HG02943 (cell line): Measurements from ENCODE around the gene SYT2.

Source experiments
- ATAC-seq: cut with Tn5 transposase; IDR thresholded peaks from one replicate; pipeline ENCODE4 v1.9.1; 2021; ENCODE audit warnings: mild to moderate bottlenecking, low read depth, moderate library complexity; ENCODE audit not compliant: unreplicated experiment

SYT2 gene

DNA sequence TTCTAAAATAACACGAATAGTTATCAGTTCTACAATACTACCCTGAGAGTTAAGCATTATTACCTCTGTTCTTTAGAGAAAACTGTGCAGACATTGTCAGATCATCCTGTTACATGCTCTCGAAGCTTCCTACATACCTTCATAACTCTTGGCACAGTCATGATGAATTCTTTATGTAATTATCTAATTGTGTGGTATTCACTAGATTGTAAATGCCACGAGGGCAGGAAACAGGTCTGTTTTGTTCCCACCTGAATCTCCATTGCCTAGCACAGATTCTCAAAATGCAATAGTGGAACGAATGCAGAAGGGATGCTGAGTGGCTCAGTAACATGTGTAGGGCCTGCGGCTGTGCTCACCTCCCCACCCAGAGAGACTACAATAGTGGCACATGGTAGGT is 3.4 kb downstream of the SYT2 start:
- ATAC-seq: no peak

DNA sequence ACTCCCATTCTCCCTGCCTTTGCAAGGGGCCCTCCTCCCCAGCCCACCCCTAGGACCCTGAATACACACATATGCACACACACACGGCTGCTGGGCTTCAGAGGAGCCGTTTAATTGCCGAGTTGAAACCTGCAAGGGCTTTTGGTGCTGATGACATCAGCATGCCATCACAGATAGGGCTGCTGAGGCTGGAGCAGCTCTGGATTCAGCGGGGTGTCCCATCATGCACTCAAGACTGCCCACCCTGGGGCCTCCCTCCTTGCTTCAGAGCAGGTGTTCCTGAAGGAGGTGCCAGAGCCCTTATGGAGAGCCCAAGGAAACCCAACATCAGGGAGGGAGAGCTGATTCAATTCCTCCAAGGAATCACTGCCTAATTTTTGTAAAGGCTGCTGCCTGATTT is 5.7 kb downstream of the SYT2 start:
- ATAC-seq: no peak

DNA sequence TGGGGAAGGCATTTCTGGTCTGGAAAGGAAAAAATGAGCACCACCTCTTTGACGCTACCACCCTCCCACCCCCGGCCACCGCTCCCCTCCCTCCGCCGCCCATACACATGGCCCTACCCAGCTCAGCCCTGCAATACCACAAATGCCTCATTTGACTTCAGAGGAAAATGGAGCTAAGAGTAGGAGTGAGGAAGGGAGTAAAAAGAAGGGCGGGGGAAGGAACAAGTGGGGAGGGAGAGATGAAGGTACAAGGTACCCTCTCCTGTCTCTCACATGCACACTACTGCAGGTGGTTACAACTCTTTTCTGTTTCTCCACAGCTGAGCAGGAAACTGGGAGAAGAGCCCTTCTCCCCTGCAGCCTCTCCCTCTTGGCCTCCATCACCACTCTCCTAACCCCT is 7.1 kb downstream of the SYT2 start:
- ATAC-seq: no peak

DNA sequence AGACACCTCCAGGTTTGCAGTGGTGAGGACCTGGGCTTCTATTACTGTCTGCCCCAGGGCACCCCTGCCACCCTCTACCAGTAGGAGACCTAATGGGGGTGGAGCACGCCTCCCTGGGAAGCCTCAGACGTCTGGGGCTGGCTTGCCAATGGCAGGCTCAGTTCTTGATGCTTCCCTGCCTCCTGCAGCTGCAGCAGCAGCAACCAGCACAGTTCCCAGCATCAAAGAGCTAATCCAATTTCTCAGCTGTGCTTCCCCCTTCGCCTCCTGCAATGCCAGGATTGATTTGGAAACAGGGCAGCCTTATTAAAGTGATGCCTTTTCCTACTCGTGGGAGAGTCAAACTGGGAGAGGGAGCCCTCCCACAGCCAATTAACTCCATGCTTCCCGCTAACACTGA is 8.2 kb downstream of the SYT2 start:
- ATAC-seq: no peak

DNA sequence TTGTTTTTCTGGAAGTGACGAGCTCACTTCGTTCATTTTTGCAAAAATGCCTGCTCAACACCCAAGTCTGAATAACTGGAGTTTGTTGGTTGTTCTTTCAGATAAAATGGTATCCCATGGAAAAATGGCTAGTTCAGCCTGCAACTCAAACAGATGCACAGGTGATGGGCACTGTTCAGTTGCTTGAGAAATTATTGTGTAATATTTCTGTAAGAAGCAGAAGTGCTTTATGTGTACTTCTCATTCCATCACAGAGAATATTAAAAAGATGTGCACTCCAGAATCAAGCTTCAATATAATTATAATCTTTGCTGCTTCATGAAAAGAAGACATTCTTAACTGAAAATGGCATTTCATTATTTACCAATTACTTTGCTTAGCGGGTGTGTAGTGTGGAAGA is 9.1 kb downstream of the SYT2 start:
- no peak for ATAC-seq

DNA sequence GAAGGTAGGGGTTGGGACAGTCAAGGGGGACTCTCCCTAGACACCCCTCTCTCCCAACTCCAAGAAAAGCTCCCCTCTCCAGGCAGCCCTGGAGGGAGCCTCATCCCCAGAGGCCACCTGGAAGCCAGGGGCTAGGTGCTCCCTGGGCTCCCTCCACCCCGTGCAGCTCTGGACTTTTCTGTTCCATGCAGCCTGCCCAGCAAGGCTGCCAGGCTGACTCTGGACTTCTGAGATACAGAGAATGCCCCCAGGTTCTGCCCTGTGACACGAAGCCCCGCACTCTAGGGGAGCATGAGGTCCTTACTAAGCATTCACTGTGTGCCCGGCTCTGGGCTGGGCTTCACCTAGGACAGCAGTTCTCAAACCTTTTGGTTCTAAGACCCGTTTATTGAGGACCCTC is 10.2 kb downstream of the SYT2 start:
- no peak for ATAC-seq

DNA sequence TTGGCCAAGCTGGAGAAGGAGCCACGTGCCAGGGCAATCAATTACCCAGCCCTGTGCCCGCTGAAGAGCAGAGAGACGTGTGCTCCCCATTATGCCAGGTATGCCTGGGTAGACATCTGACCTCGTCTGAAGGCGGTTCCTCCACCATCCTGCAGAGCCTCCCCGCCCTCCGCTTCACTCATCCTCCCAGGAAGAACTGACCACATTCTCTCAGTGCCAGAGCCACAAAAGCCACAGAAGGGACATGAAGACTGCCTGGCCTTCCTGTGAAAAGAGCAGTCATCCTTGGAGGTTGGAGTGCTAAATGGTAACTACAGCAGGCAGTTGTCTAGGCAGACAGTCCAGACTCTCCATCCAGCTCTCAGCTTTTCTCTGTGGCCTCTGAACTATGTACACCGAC is 12.0 kb downstream of the SYT2 start:
- no peak for ATAC-seq

DNA sequence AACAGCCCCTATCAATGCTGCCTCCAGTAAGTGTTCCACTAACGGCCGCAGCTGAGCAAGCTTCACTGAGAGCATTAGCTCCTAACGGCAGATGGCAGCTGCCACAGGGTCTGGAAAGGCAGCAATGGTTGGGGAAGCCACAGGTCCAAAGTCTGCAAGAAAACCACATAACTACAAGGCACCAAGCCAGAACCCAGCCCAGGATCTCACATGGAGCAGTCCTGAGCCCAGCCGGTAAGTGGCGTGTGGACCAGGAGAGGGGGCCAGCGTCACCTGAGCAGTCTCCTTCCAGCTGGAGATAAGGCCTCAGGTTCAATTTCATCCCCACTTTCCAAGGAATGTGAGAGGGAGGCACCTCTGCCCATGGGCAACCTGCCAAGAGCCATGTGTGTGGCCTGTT is 13.2 kb downstream of the SYT2 start:
- ATAC-seq: no peak

DNA sequence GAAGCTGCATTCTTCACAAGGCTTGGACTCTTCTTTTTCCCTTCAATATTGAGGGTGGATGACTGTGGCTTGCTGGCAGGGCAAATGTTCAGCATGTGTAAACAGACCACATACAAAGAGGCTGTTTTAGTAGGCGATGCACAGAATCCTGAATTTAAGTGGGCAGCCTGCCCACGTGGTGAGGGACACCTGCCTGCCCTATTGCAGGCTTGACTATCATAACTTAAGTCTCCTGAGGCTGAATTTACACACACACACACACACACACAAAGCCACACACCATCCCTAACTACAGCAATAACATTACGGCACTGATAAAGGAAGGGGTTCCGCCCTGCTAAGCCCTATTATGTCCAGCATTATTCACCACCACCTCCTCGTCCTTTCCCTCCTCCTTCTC is 15.9 kb downstream of the SYT2 start:
- no peak for ATAC-seq

DNA sequence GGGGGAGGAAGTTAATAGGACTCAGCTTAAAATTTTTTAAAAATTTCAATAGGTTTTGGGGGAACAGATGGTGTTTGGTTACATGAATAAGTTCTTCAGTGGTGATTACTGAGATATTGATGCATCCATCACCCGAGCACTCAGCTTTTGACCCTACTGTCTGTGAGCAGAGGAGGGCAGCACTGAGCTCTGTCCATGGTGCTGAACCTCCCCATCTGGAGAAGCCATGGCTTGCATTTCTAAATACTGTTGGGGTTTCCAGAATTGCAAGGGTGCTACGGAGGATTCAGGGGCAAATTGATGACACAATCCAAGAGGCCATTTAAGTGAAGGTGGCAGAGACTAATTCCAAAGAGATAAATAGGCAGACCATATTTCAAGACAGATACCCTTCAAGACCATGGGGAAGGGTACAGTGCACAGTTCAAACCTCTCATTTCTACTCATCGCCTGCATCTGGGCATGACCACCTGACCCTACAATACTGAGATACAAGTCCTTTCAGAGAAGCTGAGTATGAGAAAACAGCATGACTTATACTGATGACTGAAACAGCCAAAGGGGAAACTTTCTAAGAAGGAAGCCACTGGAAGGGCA is 17.2 kb downstream of the SYT2 start:
- no peak for ATAC-seq

DNA sequence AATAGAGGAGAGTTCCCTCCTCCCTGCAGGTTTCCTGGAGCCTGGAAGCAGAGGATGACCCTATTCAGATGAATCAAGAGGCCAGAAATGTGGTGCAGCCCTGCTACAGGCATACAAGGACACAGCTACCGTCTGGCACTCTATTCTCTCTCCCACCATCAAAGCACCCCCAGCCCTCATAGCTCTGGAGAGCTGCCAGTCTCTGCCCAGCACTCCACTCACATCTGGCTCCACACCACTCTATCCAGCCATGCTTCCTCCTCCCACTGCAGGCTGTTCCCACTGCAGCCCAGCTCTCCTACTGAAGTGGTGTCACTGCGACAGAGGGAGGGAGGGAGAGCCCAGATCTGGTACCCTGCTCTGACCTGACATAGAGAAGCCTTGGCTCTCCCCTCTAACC is 18.4 kb downstream of the SYT2 start:
- ATAC-seq: no peak

DNA sequence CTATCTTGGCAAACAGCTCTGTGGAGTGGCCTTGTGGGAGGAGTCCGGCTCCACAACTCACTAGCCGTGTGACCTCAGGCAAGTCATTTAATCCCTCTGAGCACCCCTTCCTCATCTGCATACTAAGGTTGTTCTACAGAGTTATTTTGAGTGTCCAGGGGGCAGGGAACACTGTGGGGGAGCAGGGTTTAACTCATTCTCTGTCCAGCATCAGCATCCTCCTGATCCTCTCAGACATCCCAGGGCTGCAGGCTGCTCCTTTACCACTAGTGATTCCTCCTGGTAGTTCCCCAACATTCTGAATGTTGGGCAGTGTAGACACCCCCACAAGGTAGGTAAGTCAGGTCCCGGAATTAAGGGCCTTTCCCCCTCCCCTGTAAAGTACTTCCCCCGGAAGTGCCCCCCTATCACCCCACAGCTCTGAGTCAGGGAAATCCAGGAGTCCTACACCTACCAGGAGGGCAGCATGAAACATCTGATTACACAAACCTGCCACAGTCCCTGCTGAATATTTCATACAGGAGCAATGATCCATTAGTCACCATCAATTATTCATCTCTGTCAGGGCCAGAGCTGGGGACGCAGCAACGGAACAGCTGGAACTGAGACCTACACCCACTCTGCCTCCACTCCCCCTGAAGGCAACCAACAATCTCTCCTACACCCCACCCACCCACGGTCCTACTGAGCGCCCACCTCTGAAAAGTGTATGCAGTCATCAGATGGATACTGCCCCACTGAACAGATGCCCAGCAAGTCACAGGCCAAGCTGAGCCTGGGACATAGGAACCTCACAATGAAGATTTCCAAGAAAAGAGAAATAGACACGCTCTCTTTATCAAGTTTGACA is 20.5 kb downstream of the SYT2 start:
- no peak for ATAC-seq

DNA sequence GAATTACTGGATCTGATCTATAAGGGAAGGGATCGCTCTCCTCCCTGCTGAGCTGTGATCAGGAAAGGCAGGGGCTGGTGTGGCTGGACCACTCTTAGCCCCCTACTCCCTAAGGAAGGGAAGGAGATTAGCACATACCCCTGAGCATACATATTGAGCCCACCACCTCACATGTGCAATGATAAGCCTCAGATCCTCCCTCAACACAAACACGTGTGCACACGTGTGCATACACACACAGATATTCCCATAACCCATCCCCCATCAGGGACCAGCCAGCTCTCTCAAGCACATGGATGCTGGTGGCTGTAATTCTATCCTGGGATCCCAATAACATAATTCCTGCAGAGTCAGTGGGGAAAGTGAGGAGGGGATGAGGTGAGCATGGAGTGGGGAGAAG is 21.2 kb downstream of the SYT2 start:
- no peak for ATAC-seq

DNA sequence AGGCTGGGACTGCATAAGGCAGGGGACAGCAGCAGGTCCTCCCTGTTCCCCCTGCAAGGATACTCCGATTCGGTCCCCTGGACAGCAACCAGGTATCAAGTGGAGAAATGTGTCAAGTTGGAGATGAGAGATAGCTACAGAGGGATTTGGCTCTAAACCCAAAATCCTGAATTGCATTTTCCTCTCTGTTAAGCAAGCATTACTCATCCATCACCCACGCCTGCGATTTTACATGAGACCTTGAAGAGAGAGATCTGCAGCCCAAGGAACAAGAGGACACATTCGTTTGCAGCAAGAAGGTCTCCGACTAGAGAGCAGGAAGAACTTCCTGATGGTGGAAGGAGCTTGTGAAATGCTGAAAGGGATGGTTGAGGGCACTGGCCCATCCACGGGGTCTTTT is 21.9 kb downstream of the SYT2 start:
- no peak for ATAC-seq

DNA sequence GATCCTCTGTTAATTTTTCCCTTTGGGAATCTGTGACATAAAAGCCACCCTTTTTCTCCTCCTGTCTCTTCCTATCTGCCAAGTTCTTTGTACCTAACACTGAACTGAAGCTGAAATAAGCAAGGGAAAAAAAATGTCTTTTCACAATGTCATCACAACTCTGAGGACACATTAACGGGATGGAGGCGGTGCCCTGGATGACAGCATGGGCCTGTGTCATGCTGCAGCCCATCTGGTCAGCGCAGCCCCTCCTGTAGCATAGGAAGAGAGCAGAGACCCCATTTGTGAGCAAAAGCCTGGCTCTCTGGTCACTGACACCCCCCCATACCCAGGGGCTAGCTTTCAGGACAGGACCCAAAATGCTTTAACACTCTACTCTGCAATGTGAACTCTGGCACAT is 22.5 kb downstream of the SYT2 start:
- ATAC-seq: no peak

DNA sequence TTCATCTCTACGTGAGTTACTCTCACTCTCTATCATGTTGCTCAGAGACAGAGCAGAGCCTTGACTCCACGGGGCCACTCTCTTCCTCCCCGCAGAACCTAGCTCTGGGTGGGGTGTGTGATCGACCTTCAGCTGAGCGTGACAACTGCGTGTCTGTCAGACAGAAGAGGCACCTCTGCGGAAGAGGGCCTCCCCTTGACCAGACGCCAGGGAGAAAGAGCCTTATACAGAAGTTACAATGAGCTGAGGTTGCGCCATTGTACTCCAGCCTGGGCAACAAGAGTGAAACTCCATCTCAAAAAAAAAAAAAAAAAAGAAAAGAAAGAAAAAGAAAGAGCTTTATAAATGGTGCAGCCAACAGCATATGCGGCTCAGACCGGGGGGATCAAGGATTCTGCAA is 22.9 kb downstream of the SYT2 start:
- ATAC-seq: no peak

DNA sequence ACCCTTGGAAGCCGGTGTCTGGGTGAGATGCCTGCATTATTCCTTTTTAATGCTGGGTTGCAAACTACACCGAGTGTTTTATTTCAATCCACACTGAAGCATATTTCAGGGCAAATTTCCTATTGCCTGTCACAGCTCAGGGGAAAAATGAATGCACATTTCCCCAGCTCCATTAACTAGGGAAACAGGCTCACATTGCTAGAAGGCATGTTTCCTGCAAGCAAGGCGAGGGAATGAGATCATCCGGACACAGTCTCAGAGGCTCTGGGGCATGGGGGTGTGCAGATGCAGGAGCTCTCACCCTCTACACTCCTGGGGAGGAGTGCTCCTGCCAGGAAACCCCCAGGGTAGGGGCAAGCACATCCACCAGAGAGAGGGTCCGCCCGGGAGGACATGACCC is 24.6 kb downstream of the SYT2 start:
- ATAC-seq: no peak

DNA sequence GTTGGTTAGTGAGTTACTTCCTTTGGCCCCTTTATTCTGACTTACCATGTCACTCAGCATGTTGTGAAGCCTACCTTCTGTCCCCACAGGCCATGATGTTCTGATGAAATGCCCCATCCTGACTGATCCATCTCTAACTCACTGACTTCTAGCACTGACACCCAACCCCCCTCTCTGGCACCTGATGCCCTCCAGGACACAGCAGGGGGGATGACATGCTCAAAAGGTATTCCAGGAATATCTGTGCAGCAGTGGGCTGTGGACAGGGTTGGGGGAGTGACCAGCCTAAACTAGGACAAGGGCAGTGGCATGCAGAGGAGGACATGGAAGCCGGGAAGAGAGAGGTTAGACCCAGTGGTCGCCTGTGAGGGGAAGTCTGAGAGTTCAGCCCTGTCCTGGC is 25.5 kb downstream of the SYT2 start:
- no peak for ATAC-seq

DNA sequence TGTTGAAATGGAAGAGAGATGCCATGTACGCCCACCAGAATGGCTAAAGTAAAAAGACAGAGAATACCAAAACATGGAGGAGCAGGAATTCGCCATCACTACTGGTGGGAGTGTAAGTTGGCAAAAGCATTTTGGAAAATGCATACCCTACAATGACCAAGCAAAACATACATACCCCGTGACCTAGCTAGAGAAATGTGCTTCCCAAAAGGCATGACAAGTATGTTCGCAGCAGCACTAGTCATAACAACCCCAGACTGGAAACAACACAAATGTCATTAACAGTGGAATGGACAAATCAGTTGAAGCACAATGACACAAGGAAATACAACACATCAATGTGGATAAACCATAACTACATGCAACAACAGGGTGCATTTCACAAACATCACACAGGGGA is 27.2 kb downstream of the SYT2 start:
- ATAC-seq: no peak

DNA sequence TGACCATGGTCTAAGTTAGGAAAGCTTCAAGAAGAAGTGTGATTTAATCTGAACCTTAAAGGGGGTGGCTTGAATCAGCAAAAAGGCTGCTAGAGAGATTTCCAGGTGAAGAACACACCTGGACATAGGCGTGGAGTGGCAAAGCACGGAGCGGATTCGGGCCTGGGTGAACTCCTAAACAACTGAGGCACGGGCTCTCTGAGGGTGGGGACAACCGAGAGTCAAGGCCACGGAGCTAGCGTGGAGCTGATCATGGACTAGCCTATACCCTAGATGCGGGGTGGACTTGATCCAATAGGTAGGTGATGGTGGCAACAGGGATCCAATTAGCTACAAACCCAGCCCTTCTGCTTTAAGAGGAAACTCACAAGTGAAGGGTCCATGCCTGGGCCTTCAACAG is 27.8 kb downstream of the SYT2 start:
- no peak for ATAC-seq

DNA sequence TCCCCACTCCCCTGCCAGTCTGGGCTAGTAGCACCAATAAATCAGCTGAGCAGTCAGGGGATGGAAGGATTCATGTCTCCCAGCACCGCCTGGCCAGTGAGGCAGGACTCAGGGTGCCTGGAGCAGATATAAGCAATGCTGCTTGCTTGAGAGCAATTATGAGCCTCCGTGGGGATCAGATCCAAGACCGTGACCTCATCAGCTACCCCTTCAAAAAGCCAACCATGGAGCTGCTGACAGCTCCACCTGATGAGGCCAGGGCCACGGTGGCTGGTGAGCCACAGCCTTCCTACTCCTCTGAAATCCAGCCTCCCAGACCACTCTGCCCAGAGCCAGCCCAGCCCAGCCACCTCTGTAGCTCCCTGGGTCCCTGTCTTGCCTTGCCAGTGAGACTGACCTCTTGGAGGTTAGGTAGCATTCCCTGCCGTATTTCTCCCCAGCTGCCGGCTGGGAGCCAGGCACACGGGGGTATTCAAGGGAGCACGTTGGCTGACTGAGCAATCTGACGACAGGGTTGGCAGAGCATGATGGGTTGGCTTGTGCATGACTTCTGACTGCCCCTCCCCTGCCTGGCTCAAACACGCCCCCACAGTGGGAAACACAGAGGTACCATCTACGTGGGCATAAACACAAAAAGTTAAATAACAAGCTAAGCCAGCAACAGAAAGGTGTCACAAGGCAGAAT is 28.4 kb downstream of the SYT2 start:
- ATAC-seq: no peak
